Measurements from ENCODE around the gene DDAH1. TPM values are rescaled to one million over a fixed set of nuclear protein-coding genes. Genes with fewer than 3 reads are reported as not detected.
A peak's percentile ranks its signal among the peaks of the same experiment; 100 is the strongest.

Gene DDAH1
- total RNA-seq, 1 donor, result 89.0 TPM

GRCh38 chr1:85276215-85276977 lies 188.6 kb downstream of the DDAH1 start, which contains the start of gene BCL10:
Gene BCL10, minus strand, starts transcription at chr1:85276632. Its CDS starts 280 bp downstream, at chr1:85276352.
- Histone ChIP-seq H3K4me1 (ENCODE audit: insufficient read depth, low read length) (peaks cover 33% of the 10 kb centered on the region), H3K4me3 (ENCODE audit: insufficient read depth, low read length) (peak within 1 kb of the TSS; percentile 82), H3K36me3 (ENCODE audit: insufficient read depth, low read length) (peaks cover 6% of the 10 kb centered on the region), H2AFZ (ENCODE audit: low read length) (peak within 1 kb of the TSS; percentile 85), H3K27me3 (ENCODE audit: insufficient read depth, low read length) (no peaks in the 10 kb centered on the region), H3K4me2 (ENCODE audit: insufficient read depth, low read length) (peak within 1 kb of the TSS; percentile 92), H3K9me3 (ENCODE audit: low read depth, low read length) (no peaks in the 10 kb centered on the region), H3K79me2 (ENCODE audit: insufficient read depth, low read length) (peaks cover 48% of the 10 kb centered on the region), H4K20me1 (ENCODE audit: insufficient read depth, low read length) (peaks cover 23% of the 10 kb centered on the region), H3K27ac (ENCODE audit: low read depth, low read length) (peak within 1 kb of the TSS; percentile 86)
- DNase-seq (ENCODE audit: insufficient read length, low spot score, missing footprints), result peak; percentile 96
- no peak for TF ChIP-seq CTCF (IDR thresholded peaks at IDR 0.05; ENCODE audit: extremely low read depth, low read depth, low read length)

GRCh38 chr1:85275701-85276214 lies 189.2 kb downstream of the DDAH1 start:
- TF ChIP-seq CTCF (IDR thresholded peaks at IDR 0.05; ENCODE audit: extremely low read depth, low read depth, low read length), result no peak
- H3K4me2 ChIP-seq (ENCODE audit: insufficient read depth, low read length), result peak overlapping the region; percentile 90
- peak overlapping the region; percentile 82 for H3K4me3 ChIP-seq (ENCODE audit: insufficient read depth, low read length)
- H3K4me1 ChIP-seq (ENCODE audit: insufficient read depth, low read length), result peaks cover 33% of the 10 kb centered on the region
- peak overlapping the region; percentile 52 for H2AFZ ChIP-seq (ENCODE audit: low read length)
- DNase-seq (ENCODE audit: insufficient read length, low spot score, missing footprints), result no peak
- H3K79me2 ChIP-seq (ENCODE audit: insufficient read depth, low read length), result peaks cover 55% of the 10 kb centered on the region
- no peaks in the 10 kb centered on the region for H3K9me3 ChIP-seq (ENCODE audit: low read depth, low read length)
- peak overlapping the region; percentile 86 for H3K27ac ChIP-seq (ENCODE audit: low read depth, low read length)
- peaks cover 10% of the 10 kb centered on the region for H3K36me3 ChIP-seq (ENCODE audit: insufficient read depth, low read length)
- peaks cover 29% of the 10 kb centered on the region for H4K20me1 ChIP-seq (ENCODE audit: insufficient read depth, low read length)
- no peaks in the 10 kb centered on the region for H3K27me3 ChIP-seq (ENCODE audit: insufficient read depth, low read length)

- peaks cover 17% of the 10 kb centered on the region for H3K36me3 ChIP-seq (ENCODE audit: insufficient read depth, low read length)
- peaks cover 29% of the 10 kb centered on the region for H4K20me1 ChIP-seq (ENCODE audit: insufficient read depth, low read length)
- H3K9me3 ChIP-seq (ENCODE audit: low read depth, low read length), result no peaks in the 10 kb centered on the region
- DNase-seq (ENCODE audit: insufficient read length, low spot score, missing footprints), result no peak
- peak overlapping the region; percentile 86 for H3K27ac ChIP-seq (ENCODE audit: low read depth, low read length)
- peaks cover 33% of the 10 kb centered on the region for H3K4me1 ChIP-seq (ENCODE audit: insufficient read depth, low read length)
- TF ChIP-seq CTCF (IDR thresholded peaks at IDR 0.05; ENCODE audit: extremely low read depth, low read depth, low read length), result no peak
- H2AFZ ChIP-seq (ENCODE audit: low read length), result no peak overlapping the region
- peaks cover 62% of the 10 kb centered on the region for H3K79me2 ChIP-seq (ENCODE audit: insufficient read depth, low read length)
- peak overlapping the region; percentile 82 for H3K4me3 ChIP-seq (ENCODE audit: insufficient read depth, low read length)
- peak overlapping the region; percentile 90 for H3K4me2 ChIP-seq (ENCODE audit: insufficient read depth, low read length)
- no peaks in the 10 kb centered on the region for H3K27me3 ChIP-seq (ENCODE audit: insufficient read depth, low read length)
These were observed 189.9 kb downstream of the DDAH1 start for GRCh38 chr1:85274969-85275453.

- DNase-seq (ENCODE audit: insufficient read length, low spot score, missing footprints), result no peak
- H3K79me2 ChIP-seq (ENCODE audit: insufficient read depth, low read length), result peaks cover 75% of the 10 kb centered on the region
- H3K27ac ChIP-seq (ENCODE audit: low read depth, low read length), result no peak overlapping the region
- H3K4me2 ChIP-seq (ENCODE audit: insufficient read depth, low read length), result peak overlapping the region; percentile 90
- peaks cover 29% of the 10 kb centered on the region for H4K20me1 ChIP-seq (ENCODE audit: insufficient read depth, low read length)
- H3K4me1 ChIP-seq (ENCODE audit: insufficient read depth, low read length), result peaks cover 21% of the 10 kb centered on the region
- H3K36me3 ChIP-seq (ENCODE audit: insufficient read depth, low read length), result peaks cover 32% of the 10 kb centered on the region
- TF ChIP-seq CTCF (IDR thresholded peaks at IDR 0.05; ENCODE audit: extremely low read depth, low read depth, low read length), result no peak
- no peaks in the 10 kb centered on the region for H3K9me3 ChIP-seq (ENCODE audit: low read depth, low read length)
- H3K4me3 ChIP-seq (ENCODE audit: insufficient read depth, low read length), result peak overlapping the region; percentile 82
- no peak overlapping the region for H2AFZ ChIP-seq (ENCODE audit: low read length)
- H3K27me3 ChIP-seq (ENCODE audit: insufficient read depth, low read length), result no peaks in the 10 kb centered on the region
These were observed 191.6 kb downstream of the DDAH1 start for GRCh38 chr1:85273397-85273796.

Measured in osteoblast (primary cell).